CD4-positive, CD25-positive, alpha-beta regulatory T cell (primary cell): ENCODE measurements around the gene MTCP1. TPM values are rescaled to one million over a fixed set of nuclear protein-coding genes. Genes with fewer than 3 reads are reported as not detected.
A peak's percentile ranks its signal among the peaks of the same experiment; 100 is the strongest.

Experiments used
- ATAC-seq, 2 donors: fragments of 150-1000 bp; cut with Tn5 transposase; one replicate each; pipeline ENCODE4 v1.10.0; 2021; ENCODE audit warnings: low read depth in 2 of 2, moderate number of reproducible peaks in 2 of 2, moderate library complexity in 1 of 2
- DNase-seq, 3 donors: peaks; one replicate each; pipeline versions ENCODE4 v3.0.0 to v3.0.0-alpha.2; 2012 to 2022; ENCODE audit warnings: mixed read lengths in 1 of 3
- H3K27ac ChIP-seq: one replicate; pipeline ENCODE4 v1.7.0; 2013; ENCODE audit warnings: mild to moderate bottlenecking, low read length; ENCODE audit not compliant: insufficient read depth, poor library complexity, severe bottlenecking
- H3K27me3 ChIP-seq: one replicate; pipeline ENCODE4 v1.7.0; 2013; ENCODE audit warnings: low read length; ENCODE audit not compliant: control insufficient read depth, insufficient read depth
- H3K36me3 ChIP-seq: one replicate; pipeline ENCODE4 v1.7.0; 2013; ENCODE audit warnings: mild to moderate bottlenecking, low read length, moderate library complexity; ENCODE audit not compliant: control insufficient read depth, insufficient read depth
- H3K4me1 ChIP-seq: 2 replicates; pipeline ENCODE4 v1.7.0; 2013; ENCODE audit warnings: mild to moderate bottlenecking, low read length; ENCODE audit not compliant: insufficient read depth, control insufficient read depth, poor library complexity, severe bottlenecking
- H3K4me3 ChIP-seq: one replicate; pipeline ENCODE4 v1.7.0; 2013; ENCODE audit warnings: low read depth, mild to moderate bottlenecking, low read length, moderate library complexity
- H3K9me3 ChIP-seq, 2 experiments: 1 replicate in 1 of 2; 2 replicates in 1 of 2; pipeline ENCODE4 v1.7.0; 2013; ENCODE audit warnings: low read length in 2 of 2, mild to moderate bottlenecking in 1 of 2, moderate library complexity in 1 of 2; ENCODE audit not compliant: control insufficient read depth in 2 of 2
- H3K27ac Mint-ChIP-seq, 3 donors: one replicate each; pipeline ENCODE4 v1.8.0; 2020 to 2022; ENCODE audit warnings: mild to moderate bottlenecking in 3 of 3, mixed read lengths in 3 of 3, moderate library complexity in 2 of 3
- H3K27me3 Mint-ChIP-seq: one replicate; pipeline ENCODE4 v1.8.0; 2022; ENCODE audit warnings: mild to moderate bottlenecking, mixed read lengths
- H3K36me3 Mint-ChIP-seq: one replicate; pipeline ENCODE4 v1.8.0; 2020; ENCODE audit warnings: mixed read lengths
- H3K4me1 Mint-ChIP-seq, 4 donors: one replicate each; pipeline ENCODE4 v1.8.0; 2020 to 2022; ENCODE audit warnings: mixed read lengths in 4 of 4, mild to moderate bottlenecking in 1 of 4
- H3K4me3 Mint-ChIP-seq, 4 donors: one replicate each; pipeline ENCODE4 v1.8.0; 2020 to 2022; ENCODE audit warnings: mild to moderate bottlenecking in 4 of 4, mixed read lengths in 4 of 4, moderate library complexity in 3 of 4
- H3K9me3 Mint-ChIP-seq, 7 donors: one replicate each; pipeline ENCODE4 v1.8.0; 2020 to 2022; ENCODE audit warnings: mixed read lengths in 7 of 7, mild to moderate bottlenecking in 3 of 7, moderate library complexity in 2 of 7
- polyA plus RNA-seq, 4 donors: library from polyadenylated mRNA; unstranded; fragments of 300-500 nt; fragmentation: Illumina TruSeq; gene quantifications; one replicate each; pipeline ENCODE4 v1.2.3, GENCODE V29; 2021
- total RNA-seq: library from RNA; stranded (reverse); gene quantifications from one replicate; pipeline ENCODE4 v1.2.3, GENCODE V29; 2022

MTCP1 gene
- total and polyA plus RNA-seq, 5 donors from 2014 or later = 16.1 to 30.6 (median 25.2) TPM

DNA sequence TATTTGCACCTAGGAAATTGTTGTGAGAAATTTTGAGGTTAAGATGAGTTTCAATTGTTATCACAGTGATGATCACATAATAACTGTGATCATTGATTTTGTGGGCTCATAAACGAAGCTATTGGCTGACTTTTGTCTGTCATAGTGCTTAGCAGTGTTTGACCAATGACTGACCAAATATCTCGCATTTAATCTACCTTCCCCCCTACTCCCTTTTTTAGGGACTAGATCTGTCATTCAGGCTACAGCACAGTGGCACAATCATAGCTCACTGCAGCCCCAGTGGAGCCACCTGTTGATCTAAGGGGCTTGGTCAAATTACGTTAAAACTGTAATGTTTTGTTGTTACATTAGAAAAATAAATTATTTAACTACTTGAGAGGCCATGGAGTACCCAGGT, 42.8 kb downstream of the MTCP1 start:
- Histone ChIP-seq H3K4me1 (peaks cover 7% of the 10 kb centered on the region), H3K36me3 (no peaks in the 10 kb centered on the region), H3K27ac (peak overlapping the region; percentile 92), H3K4me3 (peak overlapping the region; percentile 85), H3K9me3 (no peaks in the 10 kb centered on the region), H3K27me3 (no peaks in the 10 kb centered on the region)
- H3K9me3 Mint-ChIP-seq = no peaks in the 10 kb centered on the region
- peaks cover 12 to 31% (median 15%) of the 10 kb centered on the region in 4 donors for H3K4me1 Mint-ChIP-seq
- no peak for ATAC-seq
- peaks cover 17% of the 10 kb centered on the region for H3K27me3 Mint-ChIP-seq
- DNase-seq = peak in 1 of 3 donors; percentile 15
- H3K4me3 Mint-ChIP-seq = peak overlapping the region; percentile 89 to 96 (median 90)
- peak overlapping the region in 2 of 3 donors; percentile 44 to 92 for H3K27ac Mint-ChIP-seq
- H3K36me3 Mint-ChIP-seq = no peaks in the 10 kb centered on the region

DNA sequence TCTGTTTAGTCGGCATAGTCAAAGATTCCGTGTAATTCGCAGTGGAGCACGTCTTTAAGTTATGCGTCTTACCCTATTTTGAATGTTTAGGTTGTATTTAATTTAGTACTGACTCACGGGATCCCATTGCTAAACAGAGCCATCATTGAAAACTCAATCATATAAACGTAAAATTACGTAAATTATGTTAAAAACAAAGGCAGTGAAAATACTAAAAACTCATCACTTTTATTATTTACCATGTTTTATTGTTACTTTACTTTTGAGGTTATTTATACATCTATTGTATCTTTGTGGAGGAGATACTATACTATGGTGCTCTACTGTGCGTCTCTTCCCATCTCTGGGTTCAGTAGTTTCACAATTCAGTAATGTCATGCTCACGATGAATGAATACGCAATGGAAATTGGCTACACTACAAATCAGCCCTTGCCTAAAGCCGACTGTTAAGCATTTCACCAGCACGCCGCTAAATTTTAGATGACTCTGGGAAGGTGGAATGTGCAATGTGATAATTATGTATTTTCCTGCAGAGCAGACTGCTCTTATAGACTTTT, 43.3 kb downstream of the MTCP1 start:
- H3K9me3 Mint-ChIP-seq = no peaks in the 10 kb centered on the region
- H3K4me1 Mint-ChIP-seq = peaks cover 12 to 31% (median 15%) of the 10 kb centered on the region in 4 donors
- DNase-seq (peak in 2 of 3 donors; percentile 22 to 41), ATAC-seq (no peak)
- no peaks in the 10 kb centered on the region for H3K36me3 ChIP-seq
- H3K27ac ChIP-seq = peak overlapping the region; percentile 92
- H3K36me3 Mint-ChIP-seq = no peaks in the 10 kb centered on the region
- peak overlapping the region; percentile 85 for H3K4me3 ChIP-seq
- peak overlapping the region; percentile 86 to 93 (median 92) for H3K27ac Mint-ChIP-seq
- H3K27me3 Mint-ChIP-seq = peaks cover 17% of the 10 kb centered on the region
- peaks cover 7% of the 10 kb centered on the region for H3K4me1 ChIP-seq
- no peaks in the 10 kb centered on the region for H3K27me3 ChIP-seq
- H3K9me3 ChIP-seq = no peaks in the 10 kb centered on the region
- H3K4me3 Mint-ChIP-seq = peak overlapping the region; percentile 89 to 96 (median 90)

DNA sequence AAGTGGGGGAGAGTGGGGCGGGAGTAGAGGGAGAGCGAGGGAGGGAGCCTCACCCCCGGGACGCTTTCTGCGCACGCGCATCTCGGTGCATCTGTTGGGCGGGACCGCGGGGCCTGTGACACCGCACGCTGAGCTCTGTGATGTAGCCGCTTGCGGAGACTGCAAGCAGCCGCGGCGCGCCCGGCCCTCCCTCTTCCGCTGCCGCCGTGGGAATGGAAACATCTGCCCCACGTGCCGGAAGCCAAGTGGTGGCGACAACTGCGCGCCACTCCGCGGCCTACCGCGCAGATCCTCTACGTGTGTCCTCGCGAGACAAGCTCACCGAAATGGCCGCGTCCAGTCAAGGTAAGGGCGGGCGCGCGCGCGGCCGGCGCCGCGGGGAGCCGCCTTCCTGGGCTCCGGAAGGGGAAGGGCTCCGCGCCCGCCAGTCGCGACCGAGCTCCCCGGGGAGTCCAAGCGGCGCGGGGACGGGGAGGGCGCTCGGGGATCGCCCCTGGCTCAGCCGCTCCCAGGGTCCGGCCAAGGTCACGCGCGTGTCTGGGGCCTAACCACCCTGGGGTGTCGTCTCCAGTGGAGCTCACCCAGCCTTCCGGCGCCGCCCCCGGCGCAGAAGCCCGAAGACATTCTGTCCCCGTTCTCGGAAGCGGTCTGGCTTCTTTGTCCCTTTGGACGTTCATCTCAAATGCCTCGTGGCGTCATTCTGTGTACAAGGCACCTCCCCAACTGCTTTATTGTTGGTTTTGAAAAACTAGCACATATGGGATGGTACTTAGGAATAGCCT, 44.0 kb downstream of the MTCP1 start, which contains the start of gene FUNDC2:
TSS of gene FUNDC2 (plus strand) at position 118 of the 782 bp plus-strand sequence. CDS start at position 213, 95 bp downstream.
- Histone ChIP-seq H3K36me3 (no peaks in the 10 kb centered on the region), H3K4me3 (peak within 1 kb of the TSS; percentile 85), H3K27me3 (no peaks in the 10 kb centered on the region), H3K9me3 (no peaks in the 10 kb centered on the region), H3K4me1 (peaks cover 7% of the 10 kb centered on the region), H3K27ac (peak within 1 kb of the TSS; percentile 92)
- ATAC-seq = peak; percentile 92 to 94
- peaks cover 17% of the 10 kb centered on the region for H3K27me3 Mint-ChIP-seq
- H3K4me3 Mint-ChIP-seq = peak within 1 kb of the TSS; percentile 89 to 96 (median 90)
- peak within 1 kb of the TSS; percentile 92 to 96 (median 92) for H3K27ac Mint-ChIP-seq
- H3K4me1 Mint-ChIP-seq = peaks cover 12 to 30% (median 15%) of the 10 kb centered on the region in 4 donors
- H3K9me3 Mint-ChIP-seq = no peaks in the 10 kb centered on the region
- H3K36me3 Mint-ChIP-seq = no peaks in the 10 kb centered on the region
- peak; percentile 89 to 96 (median 93) for DNase-seq

DNA sequence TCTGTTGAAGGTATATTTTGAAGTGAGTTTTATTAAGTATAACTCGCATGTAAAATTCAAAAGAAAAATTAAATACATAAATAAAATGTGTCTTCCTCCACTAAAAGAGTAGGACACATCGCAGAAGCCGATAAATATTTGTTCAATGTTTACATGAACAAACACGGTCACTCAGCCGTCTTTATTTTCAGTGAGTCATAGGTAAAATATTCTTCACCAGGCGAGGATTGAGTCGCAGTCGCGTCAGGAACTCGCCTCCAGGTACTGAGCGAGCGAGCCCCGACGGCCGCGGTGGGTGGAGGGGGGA, 44.6 kb downstream of the MTCP1 start:
- H3K27me3 Mint-ChIP-seq = peaks cover 22% of the 10 kb centered on the region
- no peaks in the 10 kb centered on the region for H3K9me3 ChIP-seq
- peak overlapping the region; percentile 82 to 90 (median 86) for H3K4me3 Mint-ChIP-seq
- no peaks in the 10 kb centered on the region for H3K9me3 Mint-ChIP-seq
- DNase-seq = no peak
- no peaks in the 10 kb centered on the region for H3K27me3 ChIP-seq
- peak overlapping the region; percentile 63 for H3K4me3 ChIP-seq
- H3K36me3 Mint-ChIP-seq = no peaks in the 10 kb centered on the region
- H3K27ac ChIP-seq = peak overlapping the region; percentile 92
- peaks cover 10 to 27% (median 15%) of the 10 kb centered on the region in 4 donors for H3K4me1 Mint-ChIP-seq
- no peaks in the 10 kb centered on the region for H3K36me3 ChIP-seq
- peak overlapping the region; percentile 92 to 96 (median 92) for H3K27ac Mint-ChIP-seq
- H3K4me1 ChIP-seq = peaks cover 7% of the 10 kb centered on the region
- no peak for ATAC-seq

GRCh38 chrX:155023907-155024833, 46.8 kb downstream of the MTCP1 start:
- H3K27me3 ChIP-seq = peaks cover 2% of the 10 kb centered on the region
- H3K4me3 ChIP-seq = no peak overlapping the region
- Mint-ChIP-seq H3K9me3 (no peaks in the 10 kb centered on the region), H3K4me1 (peaks cover 8 to 20% (median 12%) of the 10 kb centered on the region in 4 donors), H3K4me3 (peak overlapping the region in 2 of 4 donors; percentile 10 to 25), H3K27me3 (peaks cover 22% of the 10 kb centered on the region), H3K27ac (peak overlapping the region in 1 of 3 donors; percentile 36), H3K36me3 (no peaks in the 10 kb centered on the region)
- ATAC-seq = no peak
- no peaks in the 10 kb centered on the region for H3K9me3 ChIP-seq
- H3K36me3 ChIP-seq = no peaks in the 10 kb centered on the region
- H3K4me1 ChIP-seq = peaks cover 7% of the 10 kb centered on the region
- no peak overlapping the region for H3K27ac ChIP-seq
- DNase-seq = no peak

- Histone ChIP-seq H3K4me1 (peaks cover 3% of the 10 kb centered on the region), H3K9me3 (no peaks in the 10 kb centered on the region), H3K27me3 (peaks cover 6% of the 10 kb centered on the region), H3K36me3 (no peaks in the 10 kb centered on the region), H3K27ac (no peak within 1 kb of the TSS), H3K4me3 (no peak within 1 kb of the TSS)
- DNase-seq (no peak), ATAC-seq (no peak)
- no peak within 1 kb of the TSS for H3K4me3 Mint-ChIP-seq
- H3K9me3 Mint-ChIP-seq = no peaks in the 10 kb centered on the region
- H3K4me1 Mint-ChIP-seq = peaks cover 0 to 5% (median 4%) of the 10 kb centered on the region in 4 donors
- peaks cover 22% of the 10 kb centered on the region for H3K27me3 Mint-ChIP-seq
- H3K27ac Mint-ChIP-seq = no peak within 1 kb of the TSS
- H3K36me3 Mint-ChIP-seq = no peaks in the 10 kb centered on the region
These were observed 48.4 kb downstream of the MTCP1 start, which contains the start of gene F8 for GRCh38 chrX:155022585-155022984. Gene F8, minus strand, starts transcription at chrX:155022723. Its CDS starts 171 bp downstream, at chrX:155022552.

DNA sequence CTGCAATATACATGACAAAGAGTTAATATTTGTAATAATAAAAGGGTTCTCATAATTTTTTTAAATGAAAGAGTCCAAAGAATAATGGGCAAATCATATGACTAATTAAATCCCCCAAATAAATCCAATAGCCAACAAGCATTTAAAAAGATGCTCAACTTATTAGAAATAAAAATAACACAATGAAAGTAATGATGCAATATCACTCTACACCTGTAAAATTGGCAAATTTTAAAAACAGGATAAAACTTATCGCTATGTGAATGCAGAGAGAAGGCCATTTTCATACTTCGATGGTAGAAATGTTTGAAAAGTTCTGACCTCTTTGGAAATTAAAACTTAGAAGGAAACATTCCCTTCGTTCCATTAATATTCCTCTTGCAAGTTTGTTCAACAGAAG, 50.3 kb downstream of the MTCP1 start:
- H3K4me3 Mint-ChIP-seq = no peak overlapping the region
- H3K4me3 ChIP-seq = no peak overlapping the region
- H3K27me3 Mint-ChIP-seq = peaks cover 17% of the 10 kb centered on the region
- no peaks in the 10 kb centered on the region for H3K9me3 Mint-ChIP-seq
- peaks cover 6% of the 10 kb centered on the region for H3K27me3 ChIP-seq
- no peak overlapping the region for H3K27ac Mint-ChIP-seq
- peaks cover 0 to 4% (median 0%) of the 10 kb centered on the region in 4 donors for H3K4me1 Mint-ChIP-seq
- DNase-seq = no peak
- ATAC-seq = no peak
- no peak overlapping the region for H3K27ac ChIP-seq
- no peaks in the 10 kb centered on the region for H3K36me3 ChIP-seq
- no peaks in the 10 kb centered on the region for H3K36me3 Mint-ChIP-seq
- no peaks in the 10 kb centered on the region for H3K9me3 ChIP-seq
- H3K4me1 ChIP-seq = no peaks in the 10 kb centered on the region
